Measurements from ENCODE around the gene ICAM5. TPM values are rescaled to one million over a fixed set of nuclear protein-coding genes. Genes with fewer than 3 reads are reported as not detected.

ICAM5 gene
- total and polyA plus RNA-seq, 9 of the 15 experiments (the other 6 are each of a cell fraction or from before 2014, with no cell fraction given), result 0.10 to 114 (median 13.7) TPM

GRCh38 chr19:10289836-10290356, at the start of gene ICAM5 (continued):
- TF ChIP-seq REST (IDR thresholded peaks at IDR 0.05; ENCODE audit: borderline replicate concordance) (0 out of 2 replicates have a peak, but pooled peaks have one; percentile 26), REST (CRISPR knock-in tag; IDR thresholded peaks at IDR 0.05; ENCODE audit: low read depth) (no peak), PTTG1 (tag; IDR thresholded peaks at IDR 0.05; ENCODE audit: low read depth) (no peak), THAP7 (CRISPR knock-in tag; IDR thresholded peaks at IDR 0.05) (no peak), ZNF561 (CRISPR knock-in tag; conservative IDR thresholded peaks at IDR 0.05) (no peak), POLR2B (IDR thresholded peaks at IDR 0.05; ENCODE audit: low read depth, partially characterized antibody) (peak; percentile 29), GATA2 (CRISPR knock-in tag; IDR thresholded peaks at IDR 0.05) (peak; percentile 4; the same call in 1 of the 2 replicates), ZFX (CRISPR knock-in tag; IDR thresholded peaks at IDR 0.05) (0 out of 2 replicates have a peak, but pooled peaks have one; percentile 38), NFRKB (IDR thresholded peaks at IDR 0.05; ENCODE audit: low read depth) (peak; percentile 41; the same call in 1 of the 2 replicates), ZFP91 (CRISPR knock-in tag; IDR thresholded peaks at IDR 0.05) (no peak), CBX8 (IDR thresholded peaks at IDR 0.05; ENCODE audit: borderline replicate concordance, extremely low read depth, low read depth, low read length, poor library complexity, severe bottlenecking) (no peak), ZNF76 (CRISPR knock-in tag; IDR thresholded peaks at IDR 0.05; ENCODE audit: borderline replicate concordance) (no peak), HNRNPL (IDR thresholded peaks at IDR 0.05; ENCODE audit: low read depth, low read length) (peak; percentile 87), PCBP1 (IDR thresholded peaks at IDR 0.05; ENCODE audit: low read depth, low read length, poor library complexity, severe bottlenecking) (peak; percentile 78)

Measured in K562 (cell line).